Heart right ventricle (tissue), 16 donors: ENCODE measurements around the gene ZNF385B. TPM values are rescaled to one million over a fixed set of nuclear protein-coding genes. Genes with fewer than 3 reads are reported as not detected.

Experiments
- ATAC-seq, 8 donors: fragments of 200-7000 bp; cut with Tn5 transposase; one replicate each; pipeline ENCODE4 v1.9.1; 2020; ENCODE audit warnings: mild to moderate bottlenecking in 8 of 8, moderate library complexity in 8 of 8, moderate number of reproducible peaks in 1 of 8
- DNase-seq, 2 donors: peaks; one replicate each; pipeline ENCODE4 v3.0.0-alpha.2; 2020
- H3K27ac ChIP-seq, 10 donors: fragments of 200-600 bp; sonication (generic) in 2 of 10; one replicate each; pipeline versions ENCODE4 v1.5.0 to v1.8.0; 2020 to 2022; ENCODE audit warnings: mild to moderate bottlenecking in 3 of 10
- H3K27me3 ChIP-seq, 7 donors: fragments of 200-600 bp; one replicate each; pipeline ENCODE4 v1.8.0; 2021 to 2022; ENCODE audit warnings: mild to moderate bottlenecking in 2 of 7
- H3K36me3 ChIP-seq, 9 donors: fragments of 200-600 bp; sonication (generic) in 1 of 9; one replicate each; pipeline versions ENCODE4 v1.5.0 to v1.8.0; 2020 to 2022; ENCODE audit warnings: mild to moderate bottlenecking in 2 of 9
- H3K4me1 ChIP-seq, 9 donors: fragments of 200-600 bp; sonication (generic) in 1 of 9; one replicate each; pipeline versions ENCODE4 v1.5.0 to v1.8.0; 2020 to 2022; ENCODE audit warnings: mild to moderate bottlenecking in 4 of 9
- H3K4me3 ChIP-seq, 10 donors: fragments of 200-600 bp; sonication (generic) in 2 of 10; one replicate each; pipeline versions ENCODE4 v1.5.0 to v1.8.0; 2020 to 2022; ENCODE audit warnings: mild to moderate bottlenecking in 7 of 10, moderate library complexity in 2 of 10
- H3K9me3 ChIP-seq, 11 donors: fragments of 200-600 bp in 10 of 11; sonication (generic) in 2 of 11; one replicate each; pipeline versions ENCODE4 v1.5.0 to v1.8.0; 2013 to 2022; ENCODE audit warnings: mild to moderate bottlenecking in 2 of 11, control low read depth in 1 of 11, moderate library complexity in 1 of 11
- WGBS, 2 donors: extraction: QIAGEN DNeasy Blood & Tissue Kit; methylation state at CpG; one replicate each; pipeline ENCODE4 v1.1.7; 2013; ENCODE audit warnings: inconsistent platforms in 1 of 2; 5-methylcytosine and 5-hydroxymethylcytosine counted together
- intact Hi-C, 10 donors: fragments of 100-400 bp; cut with DNase I; formaldehyde crosslinking; loops; one replicate each; pipeline versions ENCODE4 v1.11.1 to v1.14.2; 2022
- polyA plus RNA-seq, 2 donors: library from polyadenylated mRNA; stranded (reverse); fragments of 200-250 nt; gene quantifications; one replicate each; pipeline ENCODE4 v1.2.3, GENCODE V29; 2013
- total RNA-seq, 10 donors: library from RNA; stranded (reverse); fragmentation: NEBNext Ultra II Directional in 3 of 10; extraction: Animal tissue kit (Norgen Biotek cat#: 25700) in 3 of 10; gene quantifications; one replicate each; pipeline versions ENCODE4 v1.2.1 to v1.2.4, GENCODE V29; 2021 to 2023
- TF ChIP-seq, protein P1 (sequence below), 9 donors: fragments of 200-600 bp; sonication (generic) in 2 of 9; IDR thresholded peaks; one replicate each; pipeline versions ENCODE4 v1.5.0 to v1.8.0; 2021 to 2022; ENCODE audit warnings: antibody characterized with exemption in 9 of 9, mild to moderate bottlenecking in 5 of 9, moderate library complexity in 1 of 9
- donor health status: Arrhythmogenic right ventricular cardiomyopathy.
- donor health status: ischemic (EF 13 %, LVEDD 7.1; RV severe dilation, severe dysfunction).
- donor health status: healthy with polysubstance abuse.
- donor health status: DM: no; HTN: yes; CAD: no.
- donor health status: DM: no; HTN: no; CAD: no.
- donor health status: ischemic (EF 25% LVEDD 6.9; RV normal size, moderate dysfunction).
- donor health status: ischemic (EF 25% LVEDD 5.7; RV mildly dilated, moderate dysfunction).
- donor health status: healthy.
- donor health status: DM: yes; HTN: yes; CAD: no.
- donor health status: Ischemic cardiomyopathy.
- donor health status: ischemic (EF 35%, LVEDD 5.7; RV mildly dilated, moderate dysfunction).
- donor health status: nonischemic (EF 11% LVEDD 7.7; RV severe dilation, severe dysfunction).
- donor health status: DM: yes; HTN: yes; CAD: no.
- donor health status: PGD.
- donor health status: ischemic (EF 29% LVEDD 5.4; RV normal size, mild dysfunction).
- donor health status: nonischemic (EF 23%, LVEDD 6.1; RV moderate dilation, normal function).

The ZNF385B gene
- total and polyA plus RNA-seq, 12 donors = 0.19 to 19.7 (median 1.7) TPM

DNA sequence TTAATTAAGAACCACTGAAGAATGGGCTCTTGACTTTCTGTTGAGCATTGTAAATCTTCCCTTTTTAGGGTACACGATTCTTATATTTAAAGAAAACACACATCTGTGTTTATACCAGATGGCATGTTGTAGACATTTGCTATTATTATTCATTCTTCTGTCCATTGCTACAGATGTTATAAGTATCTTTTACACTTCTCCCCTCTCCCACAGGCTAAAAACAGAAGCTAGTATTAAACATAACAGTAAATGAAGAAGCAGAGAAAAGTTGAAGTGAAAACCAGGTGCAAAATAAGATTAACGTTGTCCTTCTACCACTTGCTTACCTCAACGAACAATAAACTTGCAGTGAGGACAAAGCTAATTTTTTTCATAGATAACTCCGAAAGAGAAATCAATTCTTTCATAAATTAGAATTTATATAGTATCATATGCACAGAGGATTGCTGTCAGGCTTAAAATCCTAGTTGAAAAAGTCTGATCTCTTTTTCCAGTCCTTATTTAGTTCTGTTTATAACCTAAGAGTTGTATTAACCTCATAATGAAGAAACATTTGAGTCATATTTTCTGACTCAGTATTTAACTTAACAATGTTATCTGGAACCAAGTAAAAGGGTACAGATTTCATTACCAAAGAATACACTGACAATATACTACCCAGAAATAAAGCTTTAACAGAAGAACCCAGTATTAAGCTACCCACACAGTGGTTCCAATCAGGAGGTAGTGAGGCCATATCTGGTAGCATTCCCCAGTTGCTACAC is 16.4 kb upstream of the ZNF385B start:
- intact Hi-C loops = no loop called here
- DNase-seq = no peak
- Histone ChIP-seq H3K4me1 (peaks cover 0 to 9% (median 0%) of the 10 kb centered on the region in 9 donors), H3K36me3 (no peaks in the 10 kb centered on the region), H3K9me3 (no peaks in the 10 kb centered on the region), H3K27ac (no peak overlapping the region), H3K4me3 (no peak overlapping the region), H3K27me3 (peaks cover 0 to 5% (median 0%) of the 10 kb centered on the region in 7 donors)
- TF ChIP-seq, protein P1, sequence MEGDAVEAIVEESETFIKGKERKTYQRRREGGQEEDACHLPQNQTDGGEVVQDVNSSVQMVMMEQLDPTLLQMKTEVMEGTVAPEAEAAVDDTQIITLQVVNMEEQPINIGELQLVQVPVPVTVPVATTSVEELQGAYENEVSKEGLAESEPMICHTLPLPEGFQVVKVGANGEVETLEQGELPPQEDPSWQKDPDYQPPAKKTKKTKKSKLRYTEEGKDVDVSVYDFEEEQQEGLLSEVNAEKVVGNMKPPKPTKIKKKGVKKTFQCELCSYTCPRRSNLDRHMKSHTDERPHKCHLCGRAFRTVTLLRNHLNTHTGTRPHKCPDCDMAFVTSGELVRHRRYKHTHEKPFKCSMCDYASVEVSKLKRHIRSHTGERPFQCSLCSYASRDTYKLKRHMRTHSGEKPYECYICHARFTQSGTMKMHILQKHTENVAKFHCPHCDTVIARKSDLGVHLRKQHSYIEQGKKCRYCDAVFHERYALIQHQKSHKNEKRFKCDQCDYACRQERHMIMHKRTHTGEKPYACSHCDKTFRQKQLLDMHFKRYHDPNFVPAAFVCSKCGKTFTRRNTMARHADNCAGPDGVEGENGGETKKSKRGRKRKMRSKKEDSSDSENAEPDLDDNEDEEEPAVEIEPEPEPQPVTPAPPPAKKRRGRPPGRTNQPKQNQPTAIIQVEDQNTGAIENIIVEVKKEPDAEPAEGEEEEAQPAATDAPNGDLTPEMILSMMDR (IDR thresholded peaks at IDR 0.05) = no peak
- ATAC-seq = no peak
- 89 to 95% methylated on average over 4 of the region's 4 CpGs for WGBS, 2 donors

DNA sequence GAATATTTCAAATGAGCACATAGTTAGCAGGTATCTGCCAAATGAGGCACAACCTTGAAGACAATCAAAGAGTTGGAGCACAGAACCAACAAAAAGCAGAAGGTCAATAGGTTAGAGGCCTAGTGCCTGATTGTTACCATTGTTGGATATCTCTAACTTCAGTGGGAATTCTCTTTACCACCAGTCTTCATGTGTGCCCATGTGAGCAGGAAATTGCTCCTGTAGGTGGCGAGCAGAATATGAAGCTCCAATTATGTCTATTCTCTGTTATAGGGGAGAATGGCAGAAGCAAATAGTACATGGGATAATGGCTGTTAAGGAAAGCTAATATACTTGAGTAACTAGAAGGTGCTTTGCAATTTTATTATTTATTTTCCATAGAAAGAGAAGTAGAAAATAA is 14.9 kb upstream of the ZNF385B start:
- intact Hi-C loops = no loop called here
- TF ChIP-seq, protein P1 (IDR thresholded peaks at IDR 0.05) = no peak
- H3K27ac ChIP-seq = no peak overlapping the region
- no peaks in the 10 kb centered on the region for H3K36me3 ChIP-seq
- no peaks in the 10 kb centered on the region for H3K4me1 ChIP-seq
- no peak overlapping the region for H3K4me3 ChIP-seq
- 68 to 84% methylated on average over 1 of the region's 1 CpG for WGBS, 2 donors
- H3K27me3 ChIP-seq = peaks cover 0 to 10% (median 4%) of the 10 kb centered on the region in 7 donors
- no peaks in the 10 kb centered on the region for H3K9me3 ChIP-seq
- no peak for ATAC-seq
- no peak for DNase-seq

DNA sequence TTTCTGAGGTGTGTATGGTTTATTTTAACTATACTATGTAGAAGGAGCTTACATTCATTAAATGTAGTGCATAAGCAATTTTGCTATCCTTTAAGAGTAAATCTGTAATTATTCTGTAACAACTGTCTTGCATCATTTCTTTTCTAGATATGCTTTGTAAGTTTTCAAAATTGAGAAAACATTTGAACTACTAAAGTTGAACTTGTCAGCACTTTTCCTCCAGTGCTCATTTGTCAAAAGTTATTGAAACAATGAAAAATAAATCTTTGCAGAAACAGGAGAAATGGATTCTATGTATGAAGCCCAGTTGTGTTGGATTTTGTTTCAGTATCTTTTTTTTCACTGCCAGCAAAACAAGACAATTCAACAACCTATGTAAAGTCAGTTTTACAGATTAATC is 14.5 kb upstream of the ZNF385B start:
- ATAC-seq (no peak), DNase-seq (no peak)
- Histone ChIP-seq H3K9me3 (no peaks in the 10 kb centered on the region), H3K36me3 (no peaks in the 10 kb centered on the region), H3K27ac (no peak overlapping the region), H3K27me3 (peaks cover 0 to 12% (median 8%) of the 10 kb centered on the region in 7 donors), H3K4me3 (no peak overlapping the region), H3K4me1 (no peaks in the 10 kb centered on the region)
- intact Hi-C loops = no loop called here
- TF ChIP-seq, protein P1 (IDR thresholded peaks at IDR 0.05) = no peak

DNA sequence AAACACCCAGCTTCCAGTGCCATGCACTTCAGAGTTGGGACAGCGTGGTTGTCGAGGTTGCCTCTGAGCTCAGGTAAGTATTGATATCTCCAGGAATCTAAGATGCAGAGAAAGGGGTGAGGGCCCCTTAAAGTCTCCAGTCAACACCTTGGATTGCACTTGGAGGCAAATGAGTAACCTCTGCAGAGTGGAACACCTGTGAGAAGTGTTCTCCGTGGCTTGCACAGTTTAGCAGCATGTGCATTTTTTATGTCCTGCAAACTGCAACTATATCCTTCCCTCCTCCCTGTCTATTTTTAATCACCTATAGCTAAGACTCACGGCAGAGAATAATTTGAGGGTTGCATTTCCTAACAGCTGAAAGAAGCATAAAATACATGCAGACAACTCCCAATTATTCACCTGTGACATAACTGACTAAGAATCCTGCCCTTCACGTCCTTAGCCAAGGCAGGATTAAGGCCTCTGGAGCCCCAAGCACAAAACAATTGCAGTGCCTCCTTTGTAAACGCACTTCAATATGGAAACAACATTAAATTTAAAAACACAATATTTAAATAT is 1.6 kb upstream of the ZNF385B start:
- WGBS, 2 donors = 71% methylated on average over 6 of the region's 6 CpGs
- Histone ChIP-seq H3K9me3 (no peaks in the 10 kb centered on the region), H3K27me3 (peaks cover 0 to 86% (median 68%) of the 10 kb centered on the region in 7 donors), H3K36me3 (no peaks in the 10 kb centered on the region), H3K27ac (no peak overlapping the region), H3K4me3 (no peak overlapping the region), H3K4me1 (peaks cover 0 to 18% (median 6%) of the 10 kb centered on the region in 9 donors)
- DNase-seq = no peak
- intact Hi-C loops = no loop called here
- no peak for ATAC-seq
- TF ChIP-seq, protein P1 (IDR thresholded peaks at IDR 0.05) = no peak
